Glutamatergic neuron (in vitro differentiated cells): Measurements from ENCODE around the gene MRPS18A. TPM values are rescaled to one million over a fixed set of nuclear protein-coding genes. Genes with fewer than 3 reads are reported as not detected.

Experiments
- DNase-seq: peaks from one replicate; pipeline ENCODE4 v3.0.0; 2022
- H3K27ac Mint-ChIP-seq: one replicate; pipeline ENCODE4 v1.8.0; 2020; ENCODE audit warnings: mild to moderate bottlenecking, mixed read lengths, inconsistent platforms; ENCODE audit not compliant: unreplicated experiment
- H3K27me3 Mint-ChIP-seq: one replicate; pipeline ENCODE4 v1.8.0; 2020; ENCODE audit warnings: mild to moderate bottlenecking, moderate library complexity, mixed read lengths, inconsistent platforms; ENCODE audit not compliant: unreplicated experiment
- H3K36me3 Mint-ChIP-seq: one replicate; pipeline ENCODE4 v1.8.0; 2020; ENCODE audit warnings: mild to moderate bottlenecking, mixed read lengths, inconsistent platforms; ENCODE audit not compliant: unreplicated experiment
- H3K4me1 Mint-ChIP-seq: one replicate; pipeline ENCODE4 v1.8.0; 2020; ENCODE audit warnings: mild to moderate bottlenecking, low read depth, mixed read lengths, inconsistent platforms; ENCODE audit not compliant: unreplicated experiment
- H3K4me3 Mint-ChIP-seq: one replicate; pipeline ENCODE4 v1.8.0; 2020; ENCODE audit warnings: mild to moderate bottlenecking, mixed read lengths, inconsistent platforms; ENCODE audit not compliant: unreplicated experiment
- H3K9me3 Mint-ChIP-seq: one replicate; pipeline ENCODE4 v1.8.0; 2020; ENCODE audit warnings: mild to moderate bottlenecking, moderate library complexity, mixed read lengths, inconsistent platforms; ENCODE audit not compliant: unreplicated experiment
- total RNA-seq: library from RNA; stranded (reverse); fragmentation: NEBNext Ultra II Directional; extraction: Animal tissue kit (Norgen Biotek cat#: 25700); gene quantifications from one replicate; pipeline ENCODE4 v1.2.1, GENCODE V29; 2021; ENCODE audit not compliant: unreplicated experiment
- TF ChIP-seq, protein P1 (sequence below): fragments of 200-600 bp; sonication (generic); IDR thresholded peaks from one replicate; pipeline ENCODE4 v1.5.0; 2021; ENCODE audit not compliant: partially characterized antibody, unreplicated experiment

Gene MRPS18A
- total RNA-seq, 1 donor from 2014 or later, result 27.7 TPM

DNA sequence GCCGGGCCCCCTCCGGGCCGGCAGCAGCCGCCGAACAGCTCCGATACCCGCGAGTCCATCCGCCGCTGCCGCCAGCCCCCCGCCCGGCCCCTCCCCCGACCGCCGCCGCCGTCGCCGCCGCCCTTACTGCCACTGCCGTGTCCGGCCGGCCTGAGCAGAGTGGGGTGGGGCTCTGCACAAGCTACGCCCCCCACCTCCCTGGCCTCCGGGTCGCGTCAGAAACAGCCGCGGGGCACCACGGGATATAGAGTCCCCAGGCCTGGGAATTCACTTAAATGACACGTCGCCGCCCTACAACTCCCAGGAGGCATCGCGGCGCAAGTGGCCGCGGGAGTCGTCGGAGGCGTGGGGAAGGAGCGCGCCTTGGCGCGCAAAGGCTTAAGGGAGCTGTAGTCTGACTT, 58.5 kb downstream of the MRPS18A start, which contains the start of gene GTPBP2:
GTPBP2 (minus strand) TSS at position 161 of the 401 bp plus-strand sequence; CDS start at position 59, 102 bp downstream.
- Mint-ChIP-seq H3K36me3 (no peaks in the 10 kb centered on the region), H3K4me3 (peak within 1 kb of the TSS; percentile 99), H3K27ac (peak within 1 kb of the TSS; percentile 98), H3K4me1 (peaks cover 16% of the 10 kb centered on the region), H3K27me3 (peaks cover 10% of the 10 kb centered on the region), H3K9me3 (peaks cover 11% of the 10 kb centered on the region)
- TF ChIP-seq, protein P1, sequence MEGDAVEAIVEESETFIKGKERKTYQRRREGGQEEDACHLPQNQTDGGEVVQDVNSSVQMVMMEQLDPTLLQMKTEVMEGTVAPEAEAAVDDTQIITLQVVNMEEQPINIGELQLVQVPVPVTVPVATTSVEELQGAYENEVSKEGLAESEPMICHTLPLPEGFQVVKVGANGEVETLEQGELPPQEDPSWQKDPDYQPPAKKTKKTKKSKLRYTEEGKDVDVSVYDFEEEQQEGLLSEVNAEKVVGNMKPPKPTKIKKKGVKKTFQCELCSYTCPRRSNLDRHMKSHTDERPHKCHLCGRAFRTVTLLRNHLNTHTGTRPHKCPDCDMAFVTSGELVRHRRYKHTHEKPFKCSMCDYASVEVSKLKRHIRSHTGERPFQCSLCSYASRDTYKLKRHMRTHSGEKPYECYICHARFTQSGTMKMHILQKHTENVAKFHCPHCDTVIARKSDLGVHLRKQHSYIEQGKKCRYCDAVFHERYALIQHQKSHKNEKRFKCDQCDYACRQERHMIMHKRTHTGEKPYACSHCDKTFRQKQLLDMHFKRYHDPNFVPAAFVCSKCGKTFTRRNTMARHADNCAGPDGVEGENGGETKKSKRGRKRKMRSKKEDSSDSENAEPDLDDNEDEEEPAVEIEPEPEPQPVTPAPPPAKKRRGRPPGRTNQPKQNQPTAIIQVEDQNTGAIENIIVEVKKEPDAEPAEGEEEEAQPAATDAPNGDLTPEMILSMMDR, result no peak
- DNase-seq, result peak; percentile 99

DNA sequence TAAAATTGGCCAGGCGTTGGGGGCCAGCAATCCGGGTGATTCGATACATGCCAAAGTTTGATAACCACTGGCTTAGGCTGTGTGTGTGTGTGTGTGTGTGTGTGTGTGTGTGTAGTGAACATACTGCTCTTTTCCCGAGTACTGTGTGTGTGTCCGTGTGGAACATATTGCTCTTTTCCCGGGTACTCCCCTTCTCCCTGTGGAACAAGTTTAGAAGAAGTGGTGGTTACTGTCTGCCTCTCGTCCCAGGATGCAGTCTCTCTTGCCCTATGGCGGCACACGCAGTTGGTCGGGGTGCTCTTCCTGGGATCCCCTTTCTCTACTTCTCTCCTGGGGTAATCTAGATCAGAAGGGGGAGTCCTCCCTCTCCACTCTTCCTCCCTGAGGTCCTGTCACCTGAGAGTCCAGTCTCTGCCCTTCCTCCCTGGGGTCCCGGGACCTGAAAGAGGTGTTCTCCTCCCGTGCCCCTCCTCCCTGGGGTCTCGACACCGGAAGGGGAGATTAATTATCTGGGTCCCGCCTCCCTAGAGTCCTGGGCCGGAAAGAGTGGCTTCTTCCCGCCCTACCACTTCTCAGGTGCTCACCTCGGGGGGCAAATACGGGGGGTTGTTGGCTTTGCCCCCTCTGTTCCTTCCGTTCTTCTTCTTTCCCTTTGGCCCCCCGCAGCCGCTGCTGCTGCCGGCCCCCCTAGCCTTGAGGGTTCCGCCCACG, 59.0 kb downstream of the MRPS18A start:
- H3K27ac Mint-ChIP-seq, result peak overlapping the region; percentile 87
- DNase-seq, result peak; percentile 46
- peaks cover 9% of the 10 kb centered on the region for H3K9me3 Mint-ChIP-seq
- TF ChIP-seq, protein P1, result no peak
- H3K36me3 Mint-ChIP-seq, result no peaks in the 10 kb centered on the region
- H3K4me1 Mint-ChIP-seq, result peaks cover 16% of the 10 kb centered on the region
- H3K4me3 Mint-ChIP-seq, result peak overlapping the region; percentile 99
- peaks cover 10% of the 10 kb centered on the region for H3K27me3 Mint-ChIP-seq

DNA sequence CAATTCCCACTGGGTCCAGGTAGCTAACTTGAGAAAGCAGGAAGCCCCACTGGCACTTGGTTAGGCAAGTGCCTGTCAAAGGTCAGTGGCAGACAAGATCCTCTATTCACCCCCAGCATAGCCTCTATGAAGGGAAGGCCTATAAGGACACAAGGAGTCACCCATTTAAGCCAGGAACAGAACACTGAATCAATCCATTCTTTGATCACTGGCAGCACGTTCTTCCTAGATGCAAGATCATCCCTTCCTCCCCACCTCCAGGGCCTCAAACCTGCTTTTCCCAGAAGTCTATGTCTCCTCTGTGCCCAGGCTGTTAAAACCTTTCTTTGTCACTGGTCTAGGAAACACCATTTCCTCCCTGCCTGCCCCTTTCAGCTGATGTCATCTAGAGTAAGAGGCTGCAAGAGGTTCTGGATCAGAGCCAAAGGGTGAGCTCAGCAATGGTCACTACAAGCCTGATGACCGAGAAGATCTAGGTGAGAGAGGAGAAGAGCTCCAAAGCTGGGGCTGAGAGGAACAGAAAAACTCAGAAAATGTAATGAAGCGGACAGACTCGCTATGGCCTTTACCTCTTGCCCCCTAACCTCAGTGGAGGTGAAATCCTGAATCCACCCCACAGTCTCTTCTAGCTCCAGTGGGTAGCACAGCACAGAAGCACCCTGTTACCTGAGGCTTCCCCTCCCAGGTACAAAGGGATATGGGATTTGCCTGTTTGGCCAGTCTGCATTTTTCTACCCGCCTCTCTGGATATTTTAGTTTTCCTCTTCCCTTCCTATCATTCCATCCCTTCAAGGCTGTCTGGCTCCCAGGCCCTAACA, 60.4 kb downstream of the MRPS18A start:
- Mint-ChIP-seq H3K9me3 (peaks cover 9% of the 10 kb centered on the region), H3K36me3 (peaks cover 1% of the 10 kb centered on the region), H3K27me3 (peaks cover 10% of the 10 kb centered on the region), H3K4me1 (peaks cover 16% of the 10 kb centered on the region), H3K4me3 (peak overlapping the region; percentile 78), H3K27ac (peak overlapping the region; percentile 90)
- DNase-seq, result no peak
- TF ChIP-seq, protein P1, result no peak

DNA sequence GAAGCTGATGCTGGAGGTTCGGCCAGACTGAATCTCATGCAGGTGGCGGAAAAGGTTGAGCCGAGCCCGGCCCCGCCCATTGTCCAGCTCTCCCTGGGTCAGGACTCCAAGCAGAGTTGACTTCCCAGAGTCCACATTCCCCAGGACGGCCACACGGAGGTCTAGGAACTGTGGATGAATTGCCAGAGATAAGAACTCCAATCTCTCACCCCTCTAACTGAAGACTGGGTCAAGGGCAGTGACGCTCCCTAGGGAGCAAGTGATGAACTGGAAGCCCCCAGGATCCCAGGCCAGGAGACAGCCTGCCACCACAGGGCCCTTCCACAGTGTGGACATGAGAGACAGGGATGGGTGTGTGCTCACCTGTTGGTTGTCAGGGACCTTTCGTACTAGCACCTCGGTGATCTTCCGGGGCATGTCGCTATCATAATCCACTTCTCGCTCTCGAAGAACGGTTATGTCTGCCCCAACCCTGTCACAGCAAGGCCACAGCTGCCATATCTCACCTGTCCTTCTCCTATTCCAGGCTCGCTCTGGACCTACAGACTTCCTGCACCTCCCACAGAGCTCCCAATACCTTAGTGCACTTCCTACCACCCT, 62.1 kb downstream of the MRPS18A start:
- H3K4me3 Mint-ChIP-seq, result no peak overlapping the region
- H3K36me3 Mint-ChIP-seq, result peaks cover 5% of the 10 kb centered on the region
- TF ChIP-seq, protein P1, result no peak
- H3K9me3 Mint-ChIP-seq, result peaks cover 11% of the 10 kb centered on the region
- peaks cover 15% of the 10 kb centered on the region for H3K4me1 Mint-ChIP-seq
- no peak overlapping the region for H3K27ac Mint-ChIP-seq
- peaks cover 8% of the 10 kb centered on the region for H3K27me3 Mint-ChIP-seq
- no peak for DNase-seq
